ENCODE data around the gene PARD3B. TPM values are rescaled to one million over a fixed set of nuclear protein-coding genes. Genes with fewer than 3 reads are reported as not detected.

The PARD3B gene
- total RNA-seq, 1 donor from 2014 or later, result 0.66 TPM

GRCh38 chr2:205654878-205655605 lies 1109.8 kb downstream of the PARD3B start:
- Mint-ChIP-seq H3K27ac (ENCODE audit: unreplicated experiment) (no peak overlapping the region), H3K27me3 (ENCODE audit: unreplicated experiment) (peaks cover 5% of the 10 kb centered on the region), H3K4me1 (ENCODE audit: low read depth, unreplicated experiment) (peaks cover 24% of the 10 kb centered on the region), H3K9me3 (ENCODE audit: unreplicated experiment) (peaks cover 5% of the 10 kb centered on the region), H3K36me3 (ENCODE audit: unreplicated experiment) (no peaks in the 10 kb centered on the region), H3K4me3 (ENCODE audit: unreplicated experiment) (no peak overlapping the region)
- TF ChIP-seq CTCF (IDR thresholded peaks at IDR 0.05; ENCODE audit: partially characterized antibody, unreplicated experiment), result no peak
- no peak for DNase-seq

- Mint-ChIP-seq H3K36me3 (ENCODE audit: unreplicated experiment) (no peaks in the 10 kb centered on the region), H3K4me3 (ENCODE audit: unreplicated experiment) (peak overlapping the region; percentile 3), H3K27ac (ENCODE audit: unreplicated experiment) (peak overlapping the region; percentile 79), H3K27me3 (ENCODE audit: unreplicated experiment) (peaks cover 1% of the 10 kb centered on the region), H3K9me3 (ENCODE audit: unreplicated experiment) (peaks cover 3% of the 10 kb centered on the region), H3K4me1 (ENCODE audit: low read depth, unreplicated experiment) (peaks cover 25% of the 10 kb centered on the region)
- DNase-seq, result no peak
- no peak for TF ChIP-seq CTCF (IDR thresholded peaks at IDR 0.05; ENCODE audit: partially characterized antibody, unreplicated experiment)
Observed at GRCh38 chr2:205655779-205656456, 1110.6 kb downstream of the PARD3B start.

GRCh38 chr2:205656461-205656860 lies 1111.2 kb downstream of the PARD3B start:
- H3K27ac Mint-ChIP-seq (ENCODE audit: unreplicated experiment), result peak overlapping the region; percentile 79
- no peak overlapping the region for H3K4me3 Mint-ChIP-seq (ENCODE audit: unreplicated experiment)
- peaks cover 3% of the 10 kb centered on the region for H3K9me3 Mint-ChIP-seq (ENCODE audit: unreplicated experiment)
- no peaks in the 10 kb centered on the region for H3K36me3 Mint-ChIP-seq (ENCODE audit: unreplicated experiment)
- H3K27me3 Mint-ChIP-seq (ENCODE audit: unreplicated experiment), result peaks cover 1% of the 10 kb centered on the region
- H3K4me1 Mint-ChIP-seq (ENCODE audit: low read depth, unreplicated experiment), result peaks cover 25% of the 10 kb centered on the region
- no peak for DNase-seq
- no peak for TF ChIP-seq CTCF (IDR thresholded peaks at IDR 0.05; ENCODE audit: partially characterized antibody, unreplicated experiment)

- Mint-ChIP-seq H3K9me3 (ENCODE audit: unreplicated experiment) (peaks cover 3% of the 10 kb centered on the region), H3K27me3 (ENCODE audit: unreplicated experiment) (peaks cover 1% of the 10 kb centered on the region), H3K4me3 (ENCODE audit: unreplicated experiment) (no peak overlapping the region), H3K4me1 (ENCODE audit: low read depth, unreplicated experiment) (peaks cover 22% of the 10 kb centered on the region), H3K36me3 (ENCODE audit: unreplicated experiment) (no peaks in the 10 kb centered on the region), H3K27ac (ENCODE audit: unreplicated experiment) (no peak overlapping the region)
- DNase-seq, result no peak
- TF ChIP-seq CTCF (IDR thresholded peaks at IDR 0.05; ENCODE audit: partially characterized antibody, unreplicated experiment), result no peak
Observed at GRCh38 chr2:205656941-205657340, 1111.7 kb downstream of the PARD3B start.

- TF ChIP-seq CTCF (IDR thresholded peaks at IDR 0.05; ENCODE audit: partially characterized antibody, unreplicated experiment), result no peak
- H3K4me3 Mint-ChIP-seq (ENCODE audit: unreplicated experiment), result no peak overlapping the region
- no peak for DNase-seq
- no peak overlapping the region for H3K27ac Mint-ChIP-seq (ENCODE audit: unreplicated experiment)
- peaks cover 1% of the 10 kb centered on the region for H3K27me3 Mint-ChIP-seq (ENCODE audit: unreplicated experiment)
- H3K4me1 Mint-ChIP-seq (ENCODE audit: low read depth, unreplicated experiment), result peaks cover 21% of the 10 kb centered on the region
- H3K9me3 Mint-ChIP-seq (ENCODE audit: unreplicated experiment), result peaks cover 3% of the 10 kb centered on the region
- no peaks in the 10 kb centered on the region for H3K36me3 Mint-ChIP-seq (ENCODE audit: unreplicated experiment)
Observed at GRCh38 chr2:205657579-205657978, 1112.3 kb downstream of the PARD3B start.
